Upper lobe of left lung (tissue), 4 donors: ENCODE results near the gene SYNJ1.

ENCODE experiments used
- CTCF ChIP-seq, 6 experiments: fragments of 450-650 bp in 4 of 6; fragments of 200-600 bp in 2 of 6; sonication (generic) in 2 of 6; IDR thresholded peaks; one replicate each; pipeline ENCODE4 v1.5.1; 2016 to 2019; ENCODE audit warnings: antibody characterized with exemption in 6 of 6
- EP300 ChIP-seq, 4 donors: sonication (generic); formaldehyde crosslinking; IDR thresholded peaks; one replicate each; pipeline ENCODE4 v1.5.1; 2017; ENCODE audit warnings: antibody characterized with exemption in 4 of 4, control low read depth in 2 of 4
- POLR2A ChIP-seq, 4 donors: fragments of 450-650 bp; IDR thresholded peaks; one replicate each; pipeline ENCODE4 v1.5.1; 2016 to 2017; ENCODE audit warnings: antibody characterized with exemption in 4 of 4, mild to moderate bottlenecking in 2 of 4
- POLR2AphosphoS5 ChIP-seq, 2 donors: sonication (generic); formaldehyde crosslinking; IDR thresholded peaks; one replicate each; pipeline ENCODE4 v1.5.1; 2017; ENCODE audit warnings: antibody characterized with exemption in 2 of 2

GRCh38 chr21:32768530-32768929 is 40.7 kb upstream of the SYNJ1 start:
- TF ChIP-seq CTCF (IDR thresholded peaks at IDR 0.05), result no peak
- TF ChIP-seq POLR2A (IDR thresholded peaks at IDR 0.05), result no peak
- TF ChIP-seq EP300 (IDR thresholded peaks at IDR 0.05), result no peak
- no peak for TF ChIP-seq POLR2AphosphoS5 (IDR thresholded peaks at IDR 0.05)
